ENCODE data around the gene UNC13B. TPM values are rescaled to one million over a fixed set of nuclear protein-coding genes. Genes with fewer than 3 reads are reported as not detected.

The UNC13B gene
- total RNA-seq, 1 experiment from 2014 or later: 17.6 TPM

- Histone ChIP-seq H3K9me3 (ENCODE audit: control insufficient read depth in 1 of 2, insufficient read depth in 1 of 2, low read depth in 1 of 2, low read length in 2 of 2) (no peaks in the 10 kb centered on the region), H3K4me1 (ENCODE audit: control insufficient read depth in 1 of 2, insufficient read depth in 2 of 2, low read length in 2 of 2) (no peaks in the 10 kb centered on the region), H3K27me3 (ENCODE audit: insufficient read depth, low read length) (no peaks in the 10 kb centered on the region), H2AFZ (ENCODE audit: low read depth, low read length, poor library complexity, severe bottlenecking) (no peak overlapping the region), H3K4me2 (ENCODE audit: low read length) (no peak overlapping the region), H3K9me2 (ENCODE audit: insufficient read depth) (no peaks in the 10 kb centered on the region), H3K36me3 (ENCODE audit: control insufficient read depth in 1 of 2, insufficient read depth in 2 of 2, low read length in 2 of 2) (no peaks in the 10 kb centered on the region), H3K4me3 (replicated peaks in 1 of 2; ENCODE audit: low read depth in 1 of 2, low read length in 2 of 2) (no peak overlapping the region), H3K79me2 (ENCODE audit: insufficient read depth, low read length) (no peaks in the 10 kb centered on the region), H3K9ac (ENCODE audit: low read length) (no peak overlapping the region), H4K20me1 (ENCODE audit: insufficient read depth) (no peaks in the 10 kb centered on the region), H3K27ac (ENCODE audit: low read depth, low read length) (no peak overlapping the region)
- DNase-seq (ENCODE audit: low read depth, low spot score) (no peak), ATAC-seq (no peak)
- CTCF ChIA-PET: no interaction called here
- intact Hi-C loops (cut with micrococcal nuclease): no loop called here
- TF ChIP-seq ELF1 (IDR thresholded peaks at IDR 0.05; ENCODE audit: borderline replicate concordance, low read depth) (no peak), EZH2 (IDR thresholded peaks at IDR 0.05) (no peak), POLR2A (IDR thresholded peaks at IDR 0.05; ENCODE audit: borderline replicate concordance, extremely low read depth, insufficient read depth, insufficient read length) (no peak), JUND (IDR thresholded peaks at IDR 0.05) (no peak), YY1 (IDR thresholded peaks at IDR 0.05; ENCODE audit: extremely low read depth, insufficient replicate concordance, low read depth, low read length) (no peak), FOSL1 (IDR thresholded peaks at IDR 0.05; ENCODE audit: low read depth) (no peak), RAD21 (IDR thresholded peaks at IDR 0.05; ENCODE audit: low read depth) (no peak), SP1 (IDR thresholded peaks at IDR 0.05; ENCODE audit: low read depth) (no peak), ATF3 (IDR thresholded peaks at IDR 0.05) (no peak)
- TF ChIP-seq, protein P1, sequence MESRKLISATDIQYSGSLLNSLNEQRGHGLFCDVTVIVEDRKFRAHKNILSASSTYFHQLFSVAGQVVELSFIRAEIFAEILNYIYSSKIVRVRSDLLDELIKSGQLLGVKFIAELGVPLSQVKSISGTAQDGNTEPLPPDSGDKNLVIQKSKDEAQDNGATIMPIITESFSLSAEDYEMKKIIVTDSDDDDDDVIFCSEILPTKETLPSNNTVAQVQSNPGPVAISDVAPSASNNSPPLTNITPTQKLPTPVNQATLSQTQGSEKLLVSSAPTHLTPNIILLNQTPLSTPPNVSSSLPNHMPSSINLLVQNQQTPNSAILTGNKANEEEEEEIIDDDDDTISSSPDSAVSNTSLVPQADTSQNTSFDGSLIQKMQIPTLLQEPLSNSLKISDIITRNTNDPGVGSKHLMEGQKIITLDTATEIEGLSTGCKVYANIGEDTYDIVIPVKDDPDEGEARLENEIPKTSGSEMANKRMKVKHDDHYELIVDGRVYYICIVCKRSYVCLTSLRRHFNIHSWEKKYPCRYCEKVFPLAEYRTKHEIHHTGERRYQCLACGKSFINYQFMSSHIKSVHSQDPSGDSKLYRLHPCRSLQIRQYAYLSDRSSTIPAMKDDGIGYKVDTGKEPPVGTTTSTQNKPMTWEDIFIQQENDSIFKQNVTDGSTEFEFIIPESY (IDR thresholded peaks at IDR 0.05; ENCODE audit: extremely low read depth, insufficient replicate concordance, low read length): no peak
- RAD21 ChIA-PET (ENCODE audit: low non-redundant PET in 1 of 2, low total read pairs in 2 of 2, uncharacterized antibody in 2 of 2, unreplicated experiment in 2 of 2): no interaction called here
- POLR2A ChIA-PET: no interaction called here
- BruUV-seq (replicated peaks): no TSS peak
Observed at GRCh38 chr9:35380619-35381018, 218.8 kb downstream of the UNC13B start.
